LoVo (cell line): Measurements from ENCODE around the gene OR7G2.
"Not testable (repeated sequence)": the region's sequence is repeated elsewhere in the genome, so short reads cannot be mapped to it uniquely, and the experiment has no call there.

Experiments used
- DNase-seq: peaks from one replicate; pipeline ENCODE4 v3.0.0-alpha.2; 2016; ENCODE audit warnings: low spot score

OR7G2 gene

GRCh38 chr19:9073806-9074205 is 33.5 kb downstream of the OR7G2 start:
- no peak for DNase-seq

GRCh38 chr19:9071720-9072119 is 35.6 kb downstream of the OR7G2 start:
- not testable (repeated sequence) for DNase-seq

- DNase-seq, result no peak
Observed at GRCh38 chr19:9070066-9070465, 37.2 kb downstream of the OR7G2 start.

GRCh38 chr19:9065457-9066014 is 41.7 kb downstream of the OR7G2 start:
- DNase-seq, result no peak

- DNase-seq, result no peak
Observed at GRCh38 chr19:9061879-9062278, 45.4 kb downstream of the OR7G2 start.

- DNase-seq, result no peak
Observed at GRCh38 chr19:9060564-9061340, 46.5 kb downstream of the OR7G2 start.

- DNase-seq, result no peak
Observed at GRCh38 chr19:9058905-9059667, 48.2 kb downstream of the OR7G2 start.

GRCh38 chr19:9057505-9058258 is 49.6 kb downstream of the OR7G2 start:
- DNase-seq, result no peak

- not testable (repeated sequence) for DNase-seq
Observed at GRCh38 chr19:9056131-9056530, 51.1 kb downstream of the OR7G2 start.

- peak; percentile 32 for DNase-seq
Observed at GRCh38 chr19:9054765-9055164, 52.5 kb downstream of the OR7G2 start.

GRCh38 chr19:9054207-9054606 is 53.1 kb downstream of the OR7G2 start:
- no peak for DNase-seq

- DNase-seq, result not testable (repeated sequence)
Observed at GRCh38 chr19:9053674-9054073, 53.6 kb downstream of the OR7G2 start.

- DNase-seq, result no peak
Observed at GRCh38 chr19:9052894-9053293, 54.4 kb downstream of the OR7G2 start.
